Endothelial cell of umbilical vein (primary cell): ENCODE results near the gene PDE6C. TPM values are rescaled to one million over a fixed set of nuclear protein-coding genes. Genes with fewer than 3 reads are reported as not detected.

Experiments
- BruUV-seq: library from RNA; stranded (reverse); fragments of 400-500 nt; replicated peaks from 2 replicates; lab custom pipeline; 2021; lab: Mats Ljungman, UMichigan
- CTCF ChIA-PET: fragments of 300-600, 350-600 bp; sonication (Branson Sonifier 250); formaldehyde crosslinking; loops from one replicate; lab custom pipeline; 2021; ENCODE audit warnings: antibody characterized with exemption, inconsistent platforms; lab: Charles Lee
- POLR2A ChIA-PET: fragments of 300-600, 350-600 bp; sonication (Branson Sonifier 250); formaldehyde crosslinking; loops from one replicate; lab custom pipeline; 2021; ENCODE audit warnings: antibody characterized with exemption, inconsistent platforms; lab: Charles Lee
- DNase-seq: peaks from one replicate; pipeline ENCODE4 v3.0.0-alpha.2; 2011; ENCODE audit warnings: low read depth, low spot score
- FAIRE-seq: peaks from 2 replicates; lab custom pipeline; 2011; peaks lifted over from hg19 to GRCh38; lab: Jason Lieb, UNC
- H2AFZ ChIP-seq: 2 replicates; pipeline ENCODE4 v1.6.0; 2012; ENCODE audit warnings: low read depth, low read length, control low read depth, inconsistent platforms
- H3K27ac ChIP-seq: 2 replicates; pipeline ENCODE4 v1.5.1; 2011; ENCODE audit warnings: low read depth, mild to moderate bottlenecking, control low read depth, low read length, moderate library complexity; ENCODE audit not compliant: insufficient read depth
- H3K27me3 ChIP-seq, 2 experiments: 2 replicates each; pipeline versions ENCODE4 v1.6.0 to v1.6.1; 2011; ENCODE audit warnings: low read length in 2 of 2, mixed read lengths in 1 of 2; ENCODE audit not compliant: control insufficient read depth in 2 of 2, insufficient read depth in 2 of 2
- H3K36me3 ChIP-seq, 2 experiments: 2 replicates in 1 of 2; 3 replicates in 1 of 2; pipeline ENCODE4 v1.5.1; 2011; ENCODE audit warnings: low read length in 2 of 2, mild to moderate bottlenecking in 1 of 2, moderate library complexity in 1 of 2; ENCODE audit not compliant: control insufficient read depth in 2 of 2, insufficient read depth in 2 of 2; ENCODE audit errors: extremely low read depth in 1 of 2
- H3K4me1 ChIP-seq: 3 replicates; pipeline ENCODE4 v1.5.1; 2011; ENCODE audit warnings: mild to moderate bottlenecking, low read length; ENCODE audit not compliant: control insufficient read depth, insufficient read depth; ENCODE audit errors: extremely low read depth
- H3K4me2 ChIP-seq: 2 replicates; pipeline ENCODE4 v1.6.1; 2011; ENCODE audit warnings: low read length, control low read depth, mixed read lengths; ENCODE audit not compliant: insufficient read depth
- H3K4me3 ChIP-seq, 3 experiments: fragments of 200-600 bp in 1 of 3; sonication (generic), shearing (Covaris generic) in 1 of 3; replicated peaks in 1 of 3; 2 replicates each; pipeline ENCODE4 v1.5.1; 2011 to 2016; ENCODE audit warnings: control low read depth in 3 of 3, low read length in 3 of 3, mild to moderate bottlenecking in 2 of 3, inconsistent platforms in 1 of 3, low read depth in 1 of 3, moderate library complexity in 1 of 3; ENCODE audit not compliant: insufficient read depth in 1 of 3
- H3K79me2 ChIP-seq: 2 replicates; pipeline ENCODE4 v1.6.0; 2012; ENCODE audit warnings: low read length, inconsistent platforms; ENCODE audit not compliant: control insufficient read depth, insufficient read depth
- H3K9ac ChIP-seq: replicated peaks from 2 replicates; pipeline ENCODE3; 2011; ENCODE audit warnings: low read length, control low read depth; ENCODE audit not compliant: insufficient read depth; ENCODE audit errors: extremely low read depth
- H3K9me1 ChIP-seq: replicated peaks from 3 replicates; pipeline ENCODE4 v1.6.0; 2011; ENCODE audit warnings: mild to moderate bottlenecking, low read length; ENCODE audit not compliant: control insufficient read depth, insufficient read depth; ENCODE audit errors: extremely low read depth
- H3K9me3 ChIP-seq: replicated peaks from 2 replicates; pipeline ENCODE4 v1.5.1; 2012; ENCODE audit warnings: low read length, inconsistent platforms; ENCODE audit not compliant: control insufficient read depth, insufficient read depth
- H4K20me1 ChIP-seq: replicated peaks from 2 replicates; pipeline ENCODE3; 2011; ENCODE audit warnings: mild to moderate bottlenecking, low read length; ENCODE audit not compliant: control insufficient read depth, insufficient read depth; ENCODE audit errors: extremely low read depth
- EZH2 ChIP-seq: IDR thresholded peaks from 2 replicates; pipeline ENCODE4 v1.6.1; 2012; ENCODE audit warnings: borderline replicate concordance, low read depth, mild to moderate bottlenecking, moderate library complexity, low read length, inconsistent platforms; ENCODE audit not compliant: severe bottlenecking
- FOS ChIP-seq: IDR thresholded peaks from 2 replicates; pipeline ENCODE4 v1.6.1; 2011; ENCODE audit warnings: mild to moderate bottlenecking, low read length, moderate library complexity, borderline replicate concordance; ENCODE audit not compliant: insufficient read depth
- GATA2 ChIP-seq: IDR thresholded peaks from 2 replicates; pipeline ENCODE4 v1.7.0; 2011; ENCODE audit warnings: low read depth, mild to moderate bottlenecking, moderate library complexity, mixed read lengths, low read length; ENCODE audit not compliant: insufficient read length, insufficient read depth
- JUN ChIP-seq: IDR thresholded peaks from 2 replicates; pipeline ENCODE4 v1.6.1; 2011; ENCODE audit warnings: borderline replicate concordance, low read depth; ENCODE audit not compliant: insufficient read length, insufficient read depth
- MYC ChIP-seq: IDR thresholded peaks from one replicate; pipeline ENCODE4 v1.6.1; 2011; ENCODE audit warnings: mild to moderate bottlenecking, low read depth, low read length
- POLR2A ChIP-seq: IDR thresholded peaks from 2 replicates; pipeline ENCODE4 v1.6.1; 2012; ENCODE audit warnings: low read depth, mild to moderate bottlenecking, control low read depth, low read length
- POLR2AphosphoS5 ChIP-seq: IDR thresholded peaks from 2 replicates; pipeline ENCODE4 v1.6.1; 2012; ENCODE audit warnings: low read depth, mild to moderate bottlenecking, control low read depth, low read length, moderate library complexity; ENCODE audit not compliant: insufficient read depth
- dilution Hi-C: fragments of 300-500 bp; cut with MboI; formaldehyde crosslinking; loops from one replicate; pipeline ENCODE4 v1.15.0; 2019; ENCODE audit warnings: low sequenced_read_pairs; ENCODE audit not compliant: extremely low pct_ligation_motif_present
- intact Hi-C: fragments of 100-400 bp; cut with micrococcal nuclease; formaldehyde crosslinking; loops from one replicate; pipeline ENCODE4 v1.10.0; 2022
- polyA plus RNA-seq, 4 experiments: library from polyadenylated mRNA; depleted of rRNA in 3 of 4; stranded (reverse) in 3 of 4; unstranded in 1 of 4; fragments of >200 nt; gene quantifications; 2 replicates each; pipeline versions ENCODE4 v1.2.1 to v1.2.3, GENCODE V29; 2011 to 2012; ENCODE audit warnings: missing spikeins in 1 of 4
- total RNA-seq: library from RNA; stranded (reverse); gene quantifications from 2 replicates; pipeline ENCODE4 v1.2.3, GENCODE V29; 2021
- TF ChIP-seq, protein P1 (sequence below), 2 donors: IDR thresholded peaks; 1 replicate in 1 of 2; 2 replicates in 1 of 2; pipeline ENCODE4 v1.5.1; 2011; ENCODE audit warnings: low read length in 2 of 2, mild to moderate bottlenecking in 2 of 2, moderate library complexity in 2 of 2, control low read depth in 1 of 2, inconsistent platforms in 1 of 2, low read depth in 1 of 2; ENCODE audit not compliant: insufficient read depth in 1 of 2; ENCODE audit errors: extremely low read depth in 1 of 2
- TF ChIP-seq, protein P2 (sequence below): IDR thresholded peaks from 2 replicates; pipeline ENCODE4 v1.6.1; 2011; ENCODE audit not compliant: insufficient read depth, insufficient read length

Gene PDE6C
- total and polyA plus RNA-seq, 2 donors (not counting 3 experiments of a cell fraction or from before 2014, with no cell fraction given) = not detected

DNA sequence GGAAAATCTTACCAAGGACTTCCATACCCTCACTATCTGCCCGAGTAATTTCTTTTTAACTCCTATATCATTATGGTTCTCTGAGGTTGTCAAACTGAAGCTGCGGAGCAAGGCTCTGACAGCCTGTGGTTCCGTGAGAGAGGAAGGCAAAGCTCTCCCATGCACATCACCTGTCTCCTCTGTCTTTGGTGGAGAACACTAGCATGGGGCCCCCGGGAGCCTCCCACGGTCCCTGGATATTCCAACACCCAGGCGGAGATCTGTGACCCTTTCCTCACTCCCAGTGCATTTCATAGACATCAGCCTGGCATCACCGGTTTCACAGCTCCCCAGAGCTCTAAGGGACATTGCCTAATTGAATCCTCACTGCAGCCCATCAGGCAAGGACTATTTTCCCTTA is 21.7 kb upstream of the PDE6C start:
- CTCF ChIA-PET = interaction anchor here (1.9 kb wide), 1 partner anchor 36 kb away, joined by 7 read pairs; no protein-coding TSS in a partner anchor
- H3K4me1 ChIP-seq = no peaks in the 10 kb centered on the region
- POLR2A ChIA-PET = no interaction called here
- FAIRE-seq (no peak), DNase-seq (no peak)
- no TSS peak for BruUV-seq
- H3K4me2 ChIP-seq = no peak overlapping the region
- no peaks in the 10 kb centered on the region for H3K79me2 ChIP-seq
- intact Hi-C loops (no loop called here), dilution Hi-C loops (no loop called here)
- H3K36me3 ChIP-seq = no peaks in the 10 kb centered on the region
- H3K9me3 ChIP-seq = no peaks in the 10 kb centered on the region
- no peak overlapping the region for H3K27ac ChIP-seq
- H2AFZ ChIP-seq = no peak overlapping the region
- no peaks in the 10 kb centered on the region for H4K20me1 ChIP-seq
- no peak for TF ChIP-seq FOS
- no peak for TF ChIP-seq POLR2AphosphoS5
- TF ChIP-seq GATA2 = no peak
- no peak for TF ChIP-seq JUN
- TF ChIP-seq, protein P1, sequence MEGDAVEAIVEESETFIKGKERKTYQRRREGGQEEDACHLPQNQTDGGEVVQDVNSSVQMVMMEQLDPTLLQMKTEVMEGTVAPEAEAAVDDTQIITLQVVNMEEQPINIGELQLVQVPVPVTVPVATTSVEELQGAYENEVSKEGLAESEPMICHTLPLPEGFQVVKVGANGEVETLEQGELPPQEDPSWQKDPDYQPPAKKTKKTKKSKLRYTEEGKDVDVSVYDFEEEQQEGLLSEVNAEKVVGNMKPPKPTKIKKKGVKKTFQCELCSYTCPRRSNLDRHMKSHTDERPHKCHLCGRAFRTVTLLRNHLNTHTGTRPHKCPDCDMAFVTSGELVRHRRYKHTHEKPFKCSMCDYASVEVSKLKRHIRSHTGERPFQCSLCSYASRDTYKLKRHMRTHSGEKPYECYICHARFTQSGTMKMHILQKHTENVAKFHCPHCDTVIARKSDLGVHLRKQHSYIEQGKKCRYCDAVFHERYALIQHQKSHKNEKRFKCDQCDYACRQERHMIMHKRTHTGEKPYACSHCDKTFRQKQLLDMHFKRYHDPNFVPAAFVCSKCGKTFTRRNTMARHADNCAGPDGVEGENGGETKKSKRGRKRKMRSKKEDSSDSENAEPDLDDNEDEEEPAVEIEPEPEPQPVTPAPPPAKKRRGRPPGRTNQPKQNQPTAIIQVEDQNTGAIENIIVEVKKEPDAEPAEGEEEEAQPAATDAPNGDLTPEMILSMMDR (IDR thresholded peaks at IDR 0.05; ENCODE audit: extremely low read depth in 1 of 2, insufficient read depth in 1 of 2, low read depth in 1 of 2, low read length in 2 of 2) = no peak
- no peak for TF ChIP-seq MYC
- no peak for TF ChIP-seq POLR2A
- TF ChIP-seq, protein P2, sequence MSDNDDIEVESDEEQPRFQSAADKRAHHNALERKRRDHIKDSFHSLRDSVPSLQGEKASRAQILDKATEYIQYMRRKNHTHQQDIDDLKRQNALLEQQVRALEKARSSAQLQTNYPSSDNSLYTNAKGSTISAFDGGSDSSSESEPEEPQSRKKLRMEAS = no peak
- TF ChIP-seq EZH2 = no peak
- H3K9me1 ChIP-seq = no peaks in the 10 kb centered on the region
- no peaks in the 10 kb centered on the region for H3K27me3 ChIP-seq
- no peak overlapping the region for H3K9ac ChIP-seq
- no peak overlapping the region for H3K4me3 ChIP-seq
